K562 (cell line): ENCODE results near the gene CLASP2. TPM values are rescaled to one million over a fixed set of nuclear protein-coding genes. Genes with fewer than 3 reads are reported as not detected.

Experiments used
- CBFB ChIP-seq: sonication (generic); formaldehyde crosslinking; IDR thresholded peaks from 2 replicates; pipeline ENCODE4 v1.4.0; 2020; ENCODE audit warnings: mild to moderate bottlenecking, missing genetic modification reagents
- FOXM1 ChIP-seq, 2 experiments: fragments of 450-650 bp in 1 of 2; sonication (generic) in 1 of 2; formaldehyde crosslinking in 1 of 2; IDR thresholded peaks; 2 replicates each; pipeline versions ENCODE4 v1.6.1 to v1.9.0; 2017 to 2022; ENCODE audit warnings: low read depth in 2 of 2, mild to moderate bottlenecking in 2 of 2, missing genetic modification reagents in 1 of 2, moderate library complexity in 1 of 2
- HCFC1 ChIP-seq: IDR thresholded peaks from 2 replicates; pipeline ENCODE4 v1.6.1; 2012; ENCODE audit warnings: low read depth, low read length, improper control_type of control experiment
- HDAC8 ChIP-seq: fragments of 450-650 bp; IDR thresholded peaks from 2 replicates; pipeline ENCODE4 v1.6.1; 2016; ENCODE audit warnings: mild to moderate bottlenecking, missing genetic modification characterization, moderate library complexity, missing compliant biosample characterization
- HNRNPL ChIP-seq: fragments of 200-400 bp; formaldehyde crosslinking; IDR thresholded peaks from 2 replicates; pipeline ENCODE4 v1.6.1; 2017; ENCODE audit warnings: low read depth, mild to moderate bottlenecking, low read length
- MAFF ChIP-seq: IDR thresholded peaks from 2 replicates; pipeline ENCODE4 v1.6.1; 2012; ENCODE audit warnings: low read length, improper control_type of control experiment
- MYNN ChIP-seq, 2 experiments: sonication (generic); formaldehyde crosslinking in 1 of 2; IDR thresholded peaks; 2 replicates each; pipeline versions ENCODE4 v1.5.0 to v1.6.1; 2016 to 2020; ENCODE audit warnings: antibody characterized with exemption in 1 of 2, missing genetic modification reagents in 1 of 2
- NR2F6 ChIP-seq: fragments of 450-650 bp; formaldehyde crosslinking; IDR thresholded peaks from 2 replicates; pipeline ENCODE4 v1.4.0; 2020; ENCODE audit warnings: mild to moderate bottlenecking
- POLR2AphosphoS5 ChIP-seq: IDR thresholded peaks from 2 replicates; pipeline ENCODE4 v1.6.1; 2011; ENCODE audit warnings: mild to moderate bottlenecking, low read depth, low read length, moderate library complexity; ENCODE audit not compliant: control insufficient read depth, insufficient read depth
- RB1 ChIP-seq: fragments of 450-650 bp; IDR thresholded peaks from 2 replicates; pipeline ENCODE4 v1.6.1; 2017; ENCODE audit warnings: low read depth, mild to moderate bottlenecking
- STAT5B ChIP-seq: fragments of 250-450 bp; sonication (Bioruptor Pico); IDR thresholded peaks from 2 replicates; pipeline ENCODE4 v1.8.0; 2021; ENCODE audit warnings: mild to moderate bottlenecking, inconsistent platforms
- TAL1 ChIP-seq: fragments of 450-650 bp; IDR thresholded peaks from 2 replicates; pipeline ENCODE4 v1.6.1; 2016; ENCODE audit warnings: mild to moderate bottlenecking
- U2AF1 ChIP-seq: fragments of 200-400 bp; formaldehyde crosslinking; optimal IDR thresholded peaks from 2 replicates; pipeline ENCODE3; 2017; ENCODE audit warnings: mild to moderate bottlenecking, low read depth, low read length, moderate library complexity
- XRCC3 ChIP-seq: fragments of 450-650 bp; IDR thresholded peaks from 2 replicates; pipeline ENCODE4 v1.6.1; 2017; ENCODE audit warnings: mild to moderate bottlenecking, moderate library complexity
- YY1 ChIP-seq, 3 experiments: IDR thresholded peaks; 2 replicates each; pipeline ENCODE4 v1.6.1; 2011; ENCODE audit warnings: low read length in 2 of 3, mild to moderate bottlenecking in 2 of 3, moderate library complexity in 2 of 3, borderline replicate concordance in 1 of 3, control low read depth in 1 of 3, low read depth in 1 of 3; ENCODE audit not compliant: insufficient read depth in 3 of 3, insufficient replicate concordance in 2 of 3, control insufficient read depth in 1 of 3, insufficient read length in 1 of 3; ENCODE audit errors: extremely low read depth in 1 of 3
- ZBTB17 ChIP-seq: fragments of 450-650 bp; formaldehyde crosslinking; IDR thresholded peaks from 2 replicates; pipeline ENCODE4 v1.4.0; 2020; ENCODE audit warnings: mild to moderate bottlenecking
- ZEB2 ChIP-seq: fragments of 450-650 bp; IDR thresholded peaks from 2 replicates; pipeline ENCODE4 v1.6.1; 2016
- ZNF24 ChIP-seq: fragments of 450-650 bp; IDR thresholded peaks from 2 replicates; pipeline ENCODE4 v1.6.1; 2016
- ZNF354B ChIP-seq: fragments of 250-450 bp; sonication (Bioruptor Pico); IDR thresholded peaks from 2 replicates; pipeline ENCODE4 v1.4.0; 2020
- ZNF75A ChIP-seq: fragments of 450-650 bp; formaldehyde crosslinking; IDR thresholded peaks from 2 replicates; pipeline ENCODE4 v1.4.0; 2020; ENCODE audit warnings: mild to moderate bottlenecking
- polyA plus RNA-seq, 8 experiments: library from polyadenylated mRNA; depleted of rRNA in 4 of 8; stranded (reverse) in 5 of 8; unstranded in 3 of 8; fragments of >200 nt; fragmentation: Nextera tagmentation in 2 of 8; fragmentation: Illumina TruSeq in 1 of 8; extraction: Ambion mirVana in 2 of 8; extraction: Trizol in 1 of 8; gene quantifications; 2 replicates each; pipeline versions ENCODE4 v1.2.1 to v1.2.3, GENCODE V29; 2011 to 2014; ENCODE audit warnings: inconsistent platforms in 1 of 8, missing spikeins in 1 of 8
- total RNA-seq, 7 experiments: library from RNA; depleted of rRNA in 6 of 7; stranded (reverse); fragments of >200 nt in 6 of 7; fragmentation: Illumina TruSeq in 2 of 7; extraction: Trizol in 2 of 7; gene quantifications; 2 replicates each; pipeline versions ENCODE4 v1.2.1 to v1.2.3, GENCODE V29; 2011 to 2021; ENCODE audit warnings: low replicate concordance in 1 of 7
- TF ChIP-seq, protein P1 (sequence below): fragments of 250-450 bp; sonication (Bioruptor Pico); IDR thresholded peaks from 2 replicates; pipeline ENCODE4 v1.4.0; 2020; ENCODE audit warnings: borderline replicate concordance
- TF ChIP-seq, protein P2 (sequence below): fragments of 450-650 bp; IDR thresholded peaks from 2 replicates; pipeline ENCODE4 v1.6.1; 2016; ENCODE audit warnings: antibody characterized with exemption
- TF ChIP-seq, protein P3 (sequence below), 2 experiments: IDR thresholded peaks; 2 replicates each; pipeline ENCODE4 v1.6.1; 2012; ENCODE audit warnings: improper control_type of control experiment in 2 of 2, low read depth in 2 of 2, low read length in 2 of 2, borderline replicate concordance in 1 of 2

CLASP2 gene
- total and polyA plus RNA-seq, 9 of the 15 experiments (the other 6 are each of a cell fraction or from before 2014, with no cell fraction given) = 13.5 to 107 (median 71.8) TPM

DNA sequence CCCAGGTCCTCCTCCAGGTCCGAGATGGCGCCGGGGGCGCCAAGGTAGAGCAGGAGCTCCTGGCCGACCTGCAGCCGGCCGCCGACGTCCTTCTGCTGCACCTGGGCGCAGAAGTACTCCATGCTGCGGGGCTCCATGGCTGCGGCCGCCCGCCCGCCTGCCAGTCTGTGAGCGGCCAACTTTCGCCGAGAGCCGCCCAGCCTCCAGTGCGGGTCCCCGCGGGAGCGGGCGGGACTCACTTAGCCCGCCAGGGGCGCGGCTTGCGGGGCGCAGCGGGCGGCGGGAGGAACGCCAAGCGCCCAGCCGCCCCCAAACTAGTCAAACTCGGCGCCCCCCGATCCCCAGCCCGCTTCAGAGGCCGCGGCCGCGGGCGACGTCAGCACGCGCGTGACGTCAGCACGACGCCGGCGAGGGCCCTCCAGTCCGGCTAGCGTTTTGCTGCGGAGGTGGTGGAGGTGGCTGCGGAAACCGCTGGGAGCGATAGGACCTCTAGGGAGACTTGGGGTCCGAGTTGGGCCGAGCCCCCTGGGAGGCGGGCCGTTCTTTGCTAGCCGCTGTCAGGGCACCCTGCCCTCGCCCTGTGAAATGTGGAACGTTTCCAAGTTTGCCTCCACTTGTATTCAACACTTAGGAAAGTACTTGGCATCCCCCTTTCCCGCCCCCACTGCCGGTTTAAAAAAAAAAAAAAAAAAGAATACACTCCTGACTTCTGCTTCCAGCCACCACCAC is at the start of gene CLASP2 (continued):
- TF ChIP-seq, protein P1, sequence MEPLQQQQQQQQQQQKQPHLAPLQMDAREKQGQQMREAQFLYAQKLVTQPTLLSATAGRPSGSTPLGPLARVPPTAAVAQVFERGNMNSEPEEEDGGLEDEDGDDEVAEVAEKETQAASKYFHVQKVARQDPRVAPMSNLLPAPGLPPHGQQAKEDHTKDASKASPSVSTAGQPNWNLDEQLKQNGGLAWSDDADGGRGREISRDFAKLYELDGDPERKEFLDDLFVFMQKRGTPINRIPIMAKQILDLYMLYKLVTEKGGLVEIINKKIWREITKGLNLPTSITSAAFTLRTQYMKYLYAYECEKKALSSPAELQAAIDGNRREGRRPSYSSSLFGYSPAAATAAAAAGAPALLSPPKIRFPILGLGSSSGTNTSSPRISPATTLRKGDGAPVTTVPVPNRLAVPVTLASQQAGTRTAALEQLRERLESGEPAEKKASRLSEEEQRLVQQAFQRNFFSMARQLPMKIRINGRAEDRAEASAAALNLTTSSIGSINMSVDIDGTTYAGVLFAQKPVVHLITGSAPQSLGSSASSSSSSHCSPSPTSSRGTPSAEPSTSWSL = 0 out of 2 replicates have a peak, but pooled peaks have one; percentile 44
- TF ChIP-seq FOXM1 (IDR thresholded peaks at IDR 0.05; ENCODE audit: low read depth) = peak; percentile 22; the same call in 1 of the 2 replicates
- TF ChIP-seq FOXM1 (CRISPR knock-in tag; IDR thresholded peaks at IDR 0.05; ENCODE audit: low read depth) = no peak
- TF ChIP-seq XRCC3 = no peak
- TF ChIP-seq, protein P2, sequence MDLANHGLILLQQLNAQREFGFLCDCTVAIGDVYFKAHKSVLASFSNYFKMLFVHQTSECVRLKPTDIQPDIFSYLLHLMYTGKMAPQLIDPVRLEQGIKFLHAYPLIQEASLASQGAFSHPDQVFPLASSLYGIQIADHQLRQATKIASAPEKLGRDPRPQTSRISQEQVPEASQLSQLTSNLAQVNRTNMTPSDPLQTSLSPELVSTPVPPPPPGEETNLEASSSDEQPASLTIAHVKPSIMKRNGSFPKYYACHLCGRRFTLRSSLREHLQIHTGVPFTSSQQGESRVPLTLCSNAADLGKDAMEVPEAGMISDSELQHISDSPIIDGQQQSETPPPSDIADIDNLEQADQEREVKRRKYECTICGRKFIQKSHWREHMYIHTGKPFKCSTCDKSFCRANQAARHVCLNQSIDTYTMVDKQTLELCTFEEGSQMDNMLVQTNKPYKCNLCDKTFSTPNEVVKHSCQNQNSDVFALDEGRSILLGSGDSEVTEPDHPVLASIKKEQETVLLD = peak; percentile 76
- TF ChIP-seq HNRNPL = 0 out of 2 replicates have a peak, but pooled peaks have one; percentile 72
- TF ChIP-seq MYNN (IDR thresholded peaks at IDR 0.05) = 0 out of 2 replicates have a peak, but pooled peaks have one; percentile 30
- no peak for TF ChIP-seq MYNN (CRISPR knock-in tag; IDR thresholded peaks at IDR 0.05)
- TF ChIP-seq MAFF = no peak
- TF ChIP-seq ZBTB17 = peak; percentile 47; the same call in 1 of the 2 replicates
- TF ChIP-seq YY1 (IDR thresholded peaks at IDR 0.05; ENCODE audit: borderline replicate concordance in 1 of 3, control insufficient read depth in 1 of 3, extremely low read depth in 1 of 3, insufficient read depth in 3 of 3, insufficient read length in 1 of 3, insufficient replicate concordance in 2 of 3, low read depth in 1 of 3, low read length in 2 of 3) = peak; percentile 10 to 87 (median 74)
- peak; percentile 85 for TF ChIP-seq POLR2AphosphoS5
- TF ChIP-seq STAT5B (CRISPR knock-in tag) = no peak
- TF ChIP-seq NR2F6 (CRISPR knock-in tag) = peak; percentile 48; the same call in 1 of the 2 replicates
- TF ChIP-seq, protein P3, sequence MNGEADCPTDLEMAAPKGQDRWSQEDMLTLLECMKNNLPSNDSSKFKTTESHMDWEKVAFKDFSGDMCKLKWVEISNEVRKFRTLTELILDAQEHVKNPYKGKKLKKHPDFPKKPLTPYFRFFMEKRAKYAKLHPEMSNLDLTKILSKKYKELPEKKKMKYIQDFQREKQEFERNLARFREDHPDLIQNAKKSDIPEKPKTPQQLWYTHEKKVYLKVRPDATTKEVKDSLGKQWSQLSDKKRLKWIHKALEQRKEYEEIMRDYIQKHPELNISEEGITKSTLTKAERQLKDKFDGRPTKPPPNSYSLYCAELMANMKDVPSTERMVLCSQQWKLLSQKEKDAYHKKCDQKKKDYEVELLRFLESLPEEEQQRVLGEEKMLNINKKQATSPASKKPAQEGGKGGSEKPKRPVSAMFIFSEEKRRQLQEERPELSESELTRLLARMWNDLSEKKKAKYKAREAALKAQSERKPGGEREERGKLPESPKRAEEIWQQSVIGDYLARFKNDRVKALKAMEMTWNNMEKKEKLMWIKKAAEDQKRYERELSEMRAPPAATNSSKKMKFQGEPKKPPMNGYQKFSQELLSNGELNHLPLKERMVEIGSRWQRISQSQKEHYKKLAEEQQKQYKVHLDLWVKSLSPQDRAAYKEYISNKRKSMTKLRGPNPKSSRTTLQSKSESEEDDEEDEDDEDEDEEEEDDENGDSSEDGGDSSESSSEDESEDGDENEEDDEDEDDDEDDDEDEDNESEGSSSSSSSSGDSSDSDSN (IDR thresholded peaks at IDR 0.05; ENCODE audit: borderline replicate concordance in 1 of 2, low read depth in 2 of 2, low read length in 2 of 2) = peak in 1 of 2 experiments; percentile 60; a peak in 2 of 4 replicates
- 0 out of 2 replicates have a peak, but pooled peaks have one; percentile 23 for TF ChIP-seq ZNF24
- TF ChIP-seq U2AF1 = peak; percentile 57
- TF ChIP-seq HDAC8 (tag) = peak; percentile 17; the same call in 1 of the 2 replicates
- TF ChIP-seq ZNF354B = peak; percentile 43; the same call in 1 of the 2 replicates
- TF ChIP-seq RB1 = peak; percentile 96
- peak; percentile 33 for TF ChIP-seq HCFC1
- TF ChIP-seq ZNF75A (CRISPR knock-in tag) = 0 out of 2 replicates have a peak, but pooled peaks have one; percentile 66
- TF ChIP-seq ZEB2 = 0 out of 2 replicates have a peak, but pooled peaks have one; percentile 53
- no peak for TF ChIP-seq CBFB (CRISPR knock-in tag)
- TF ChIP-seq TAL1 = no peak
